ENCODE results near the gene GIT1. TPM values are rescaled to one million over a fixed set of nuclear protein-coding genes. Genes with fewer than 3 reads are reported as not detected.

The GIT1 gene
- total RNA-seq, 1 donor from 2014 or later: 63.8 TPM

GRCh38 chr17:29621751-29622194 lies 32.3 kb upstream of the GIT1 start:
- DNase-seq (ENCODE audit: low read depth): no peak
- no peak for TF ChIP-seq CTCF (IDR thresholded peaks at IDR 0.05; ENCODE audit: insufficient read depth, low read length, poor library complexity, severe bottlenecking)
- peak overlapping the region; percentile 79 for H3K4me3 ChIP-seq (ENCODE audit: low read depth, low read length)
- H3K27me3 ChIP-seq (ENCODE audit: control insufficient read depth, insufficient read depth, low read length): peaks cover 7% of the 10 kb centered on the region
- H3K36me3 ChIP-seq (ENCODE audit: control insufficient read depth, insufficient read depth, low read length): no peaks in the 10 kb centered on the region

GRCh38 chr17:29620779-29621500 lies 31.5 kb upstream of the GIT1 start:
- no peaks in the 10 kb centered on the region for H3K36me3 ChIP-seq (ENCODE audit: control insufficient read depth, insufficient read depth, low read length)
- no peak for TF ChIP-seq CTCF (IDR thresholded peaks at IDR 0.05; ENCODE audit: insufficient read depth, low read length, poor library complexity, severe bottlenecking)
- no peak for DNase-seq (ENCODE audit: low read depth)

GRCh38 chr17:29620271-29620670 lies 30.8 kb upstream of the GIT1 start:
- no peak for DNase-seq (ENCODE audit: low read depth)
- Histone ChIP-seq H3K27me3 (ENCODE audit: control insufficient read depth, insufficient read depth, low read length) (peaks cover 14% of the 10 kb centered on the region), H3K36me3 (ENCODE audit: control insufficient read depth, insufficient read depth, low read length) (no peaks in the 10 kb centered on the region), H3K4me3 (ENCODE audit: low read depth, low read length) (no peak overlapping the region)
- TF ChIP-seq CTCF (IDR thresholded peaks at IDR 0.05; ENCODE audit: insufficient read depth, low read length, poor library complexity, severe bottlenecking): no peak

More at GRCh38 chr17:29620779-29621500, 31.5 kb upstream of the GIT1 start:
- Histone ChIP-seq H3K4me3 (ENCODE audit: low read depth, low read length) (no peak overlapping the region), H3K27me3 (ENCODE audit: control insufficient read depth, insufficient read depth, low read length) (peaks cover 13% of the 10 kb centered on the region)

- no peak for DNase-seq (ENCODE audit: low read depth)
- peaks cover 14% of the 10 kb centered on the region for H3K27me3 ChIP-seq (ENCODE audit: control insufficient read depth, insufficient read depth, low read length)
Observed at GRCh38 chr17:29619251-29619650, 29.8 kb upstream of the GIT1 start.

GRCh38 chr17:29618272-29619065 lies 29.0 kb upstream of the GIT1 start:
- no peak overlapping the region for H3K4me3 ChIP-seq (ENCODE audit: low read depth, low read length)

More at GRCh38 chr17:29619251-29619650, 29.8 kb upstream of the GIT1 start:
- TF ChIP-seq CTCF (IDR thresholded peaks at IDR 0.05; ENCODE audit: insufficient read depth, low read length, poor library complexity, severe bottlenecking): peak; percentile 54
- H3K36me3 ChIP-seq (ENCODE audit: control insufficient read depth, insufficient read depth, low read length): no peaks in the 10 kb centered on the region
- H3K4me3 ChIP-seq (ENCODE audit: low read depth, low read length): no peak overlapping the region

More at GRCh38 chr17:29618272-29619065, 29.0 kb upstream of the GIT1 start:
- no peak for TF ChIP-seq CTCF (IDR thresholded peaks at IDR 0.05; ENCODE audit: insufficient read depth, low read length, poor library complexity, severe bottlenecking)
- DNase-seq (ENCODE audit: low read depth): no peak
- H3K36me3 ChIP-seq (ENCODE audit: control insufficient read depth, insufficient read depth, low read length): no peaks in the 10 kb centered on the region
- H3K27me3 ChIP-seq (ENCODE audit: control insufficient read depth, insufficient read depth, low read length): peaks cover 14% of the 10 kb centered on the region

Measured in kidney epithelial cell (primary cell).